GM15510 (cell line): Measurements from ENCODE around the gene TSPYL1.

Experiments
- POLR2A ChIP-seq: IDR thresholded peaks from 3 replicates; pipeline ENCODE4 v1.6.1; 2011; ENCODE audit warnings: borderline replicate concordance; ENCODE audit not compliant: insufficient read length; ENCODE audit errors: extremely low read depth

TSPYL1 gene

DNA sequence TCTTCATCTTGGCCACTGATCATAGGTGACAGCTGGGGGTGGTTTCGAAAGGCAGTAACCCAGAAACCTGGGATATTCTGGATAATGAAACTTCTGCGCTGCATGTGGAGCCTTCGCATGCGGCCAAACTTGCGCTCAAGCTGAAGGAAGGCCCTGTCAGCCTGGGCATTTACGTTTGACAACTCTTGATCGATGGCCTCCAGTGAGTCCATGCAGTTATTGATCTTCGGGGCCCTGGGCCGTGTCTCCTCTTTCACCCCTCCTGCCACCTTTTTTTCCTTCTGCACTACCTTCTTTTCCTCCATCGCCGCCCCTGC is 26.6 kb downstream of the TSPYL1 start:
- TF ChIP-seq POLR2A = no peak

GRCh38 chr6:116251568-116252384 is 28.0 kb downstream of the TSPYL1 start:
- no peak for TF ChIP-seq POLR2A

- TF ChIP-seq POLR2A = no peak
Measured at GRCh38 chr6:116248577-116248976, 31.2 kb downstream of the TSPYL1 start.

- TF ChIP-seq POLR2A = no peak
Measured at GRCh38 chr6:116247285-116247684, 32.4 kb downstream of the TSPYL1 start.

- no peak for TF ChIP-seq POLR2A
Measured at GRCh38 chr6:116246089-116246488, 33.6 kb downstream of the TSPYL1 start.

- no peak for TF ChIP-seq POLR2A
Measured at GRCh38 chr6:116244284-116244683, 35.4 kb downstream of the TSPYL1 start.

- no peak for TF ChIP-seq POLR2A
Measured at GRCh38 chr6:116239856-116240255, 39.9 kb downstream of the TSPYL1 start.

- no peak for TF ChIP-seq POLR2A
Measured at GRCh38 chr6:116239256-116239655, 40.5 kb downstream of the TSPYL1 start.

DNA sequence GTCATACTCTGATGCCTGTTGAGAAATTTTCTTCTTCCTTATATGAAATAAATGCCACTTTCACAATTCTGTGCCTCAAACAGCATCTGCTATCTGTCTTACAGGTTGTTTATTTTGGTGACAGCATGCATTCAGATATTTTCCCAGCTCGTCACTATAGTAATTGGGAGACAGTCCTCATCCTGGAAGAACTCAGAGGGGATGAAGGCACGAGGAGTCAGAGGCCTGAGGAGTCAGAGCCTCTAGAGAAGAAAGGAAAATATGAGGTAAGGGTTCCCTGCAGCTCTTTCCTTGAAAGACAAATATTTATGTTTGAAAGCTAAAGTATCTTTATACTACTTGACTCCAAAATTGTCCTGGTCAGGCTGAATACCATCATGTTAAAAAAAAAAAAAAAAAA is 41.6 kb downstream of the TSPYL1 start:
- TF ChIP-seq POLR2A = no peak

DNA sequence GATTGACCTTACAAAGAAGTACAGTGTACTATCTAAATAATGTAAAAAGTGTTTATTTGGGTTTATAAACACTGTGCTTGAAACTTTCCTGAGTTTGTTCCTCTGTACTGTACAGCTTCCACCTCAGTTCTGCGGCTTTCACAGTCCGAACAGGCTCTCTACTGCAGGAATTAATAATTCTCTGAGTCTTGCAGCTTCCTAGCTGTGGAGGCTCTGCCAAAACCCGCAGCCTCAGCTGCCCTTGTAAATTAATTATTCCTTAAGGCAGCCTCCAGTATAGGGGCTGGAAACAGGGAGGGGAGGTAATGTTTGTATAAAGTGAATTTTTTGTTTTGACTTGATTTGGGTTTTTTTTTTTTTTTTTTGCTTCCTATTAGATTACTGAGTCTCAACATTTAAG is 45.0 kb downstream of the TSPYL1 start:
- TF ChIP-seq POLR2A = no peak

GRCh38 chr6:116229287-116229913 is 50.3 kb downstream of the TSPYL1 start:
- no peak for TF ChIP-seq POLR2A
